Fibroblast of skin of abdomen (primary cell): ENCODE data around the gene SLC38A11.

Experiments
- DNase-seq: peaks from one replicate; pipeline ENCODE4 v3.0.0-alpha.2; 2013

The SLC38A11 gene

GRCh38 chr2:164913640-164914350 lies 41.5 kb downstream of the SLC38A11 start:
- peak; percentile 19 for DNase-seq

- no peak for DNase-seq
These were observed 42.3 kb downstream of the SLC38A11 start for GRCh38 chr2:164913011-164913410.

GRCh38 chr2:164911832-164912231 lies 43.5 kb downstream of the SLC38A11 start:
- DNase-seq = no peak

GRCh38 chr2:164910101-164910899 lies 45.0 kb downstream of the SLC38A11 start:
- DNase-seq = peak; percentile 41

- no peak for DNase-seq
These were observed 48.4 kb downstream of the SLC38A11 start for GRCh38 chr2:164906947-164907346.

GRCh38 chr2:164905307-164905706 lies 50.0 kb downstream of the SLC38A11 start:
- no peak for DNase-seq

GRCh38 chr2:164903951-164904350 lies 51.4 kb downstream of the SLC38A11 start:
- DNase-seq = no peak

GRCh38 chr2:164903204-164903603 lies 52.1 kb downstream of the SLC38A11 start:
- DNase-seq = peak; percentile 81

- no peak for DNase-seq
These were observed 56.2 kb downstream of the SLC38A11 start for GRCh38 chr2:164899121-164899520.

GRCh38 chr2:164898475-164898874 lies 56.9 kb downstream of the SLC38A11 start:
- DNase-seq = peak; percentile 67

- DNase-seq = no peak
These were observed 57.7 kb downstream of the SLC38A11 start for GRCh38 chr2:164897469-164898260.

- DNase-seq = peak; percentile 70
These were observed 58.5 kb downstream of the SLC38A11 start for GRCh38 chr2:164896634-164897355.

- DNase-seq = peak; percentile 44
These were observed 59.1 kb downstream of the SLC38A11 start for GRCh38 chr2:164896226-164896625.

GRCh38 chr2:164891460-164891859 lies 63.9 kb downstream of the SLC38A11 start:
- no peak for DNase-seq

- no peak for DNase-seq
These were observed 64.8 kb downstream of the SLC38A11 start for GRCh38 chr2:164890544-164890943.

- no peak for DNase-seq
These were observed 66.7 kb downstream of the SLC38A11 start for GRCh38 chr2:164888592-164888991.

- no peak for DNase-seq
These were observed 67.7 kb downstream of the SLC38A11 start for GRCh38 chr2:164887434-164888144.

- no peak for DNase-seq
These were observed 73.0 kb downstream of the SLC38A11 start for GRCh38 chr2:164882276-164882675.

GRCh38 chr2:164881524-164881923 lies 73.8 kb downstream of the SLC38A11 start:
- DNase-seq = no peak

- DNase-seq = no peak
These were observed 75.3 kb downstream of the SLC38A11 start for GRCh38 chr2:164879901-164880535.

GRCh38 chr2:164877927-164878326 lies 77.4 kb downstream of the SLC38A11 start:
- DNase-seq = no peak
